ENCODE data around the gene ZNF214.
"Not testable (repeated sequence)": the region's sequence is repeated elsewhere in the genome, so short reads cannot be mapped to it uniquely, and the experiment has no call there.

Gene ZNF214

GRCh38 chr11:6988506-6988905 lies 31.6 kb downstream of the ZNF214 start:
- ATAC-seq (no peak), DNase-seq (no peak)

GRCh38 chr11:6986487-6986886 lies 33.7 kb downstream of the ZNF214 start:
- DNase-seq (no peak), ATAC-seq (no peak)

- DNase-seq (no peak), ATAC-seq (no peak)
Measured at GRCh38 chr11:6979365-6979764, 40.8 kb downstream of the ZNF214 start.

GRCh38 chr11:6969854-6970253 lies 50.3 kb downstream of the ZNF214 start:
- ATAC-seq, DNase-seq: not testable (repeated sequence)

GRCh38 chr11:6968816-6969215 lies 51.3 kb downstream of the ZNF214 start:
- ATAC-seq (no peak), DNase-seq (no peak)

- no peak for ATAC-seq
- no peak for DNase-seq
Measured at GRCh38 chr11:6962673-6963072, 57.5 kb downstream of the ZNF214 start.

- ATAC-seq = no peak
- no peak for DNase-seq
Measured at GRCh38 chr11:6962141-6962540, 58.0 kb downstream of the ZNF214 start.

GRCh38 chr11:6954248-6954647 lies 65.9 kb downstream of the ZNF214 start:
- not testable (repeated sequence) for ATAC-seq, DNase-seq
